Activated CD4-positive, alpha-beta T cell treated with anti-CD3 and anti-CD28 coated beads, Interleukin-2, amount 50 U/mL, for 24 hours (primary cell): ENCODE data around the gene NOLC1.

Experiments
- DNase-seq, 2 donors: peaks; one replicate each; pipeline ENCODE4 v3.0.0-alpha.2; 2020; ENCODE audit warnings: low read depth in 1 of 2, low spot score in 1 of 2

Gene NOLC1

GRCh38 chr10:102200751-102201640 is 48.8 kb downstream of the NOLC1 start:
- DNase-seq, result no peak

DNA sequence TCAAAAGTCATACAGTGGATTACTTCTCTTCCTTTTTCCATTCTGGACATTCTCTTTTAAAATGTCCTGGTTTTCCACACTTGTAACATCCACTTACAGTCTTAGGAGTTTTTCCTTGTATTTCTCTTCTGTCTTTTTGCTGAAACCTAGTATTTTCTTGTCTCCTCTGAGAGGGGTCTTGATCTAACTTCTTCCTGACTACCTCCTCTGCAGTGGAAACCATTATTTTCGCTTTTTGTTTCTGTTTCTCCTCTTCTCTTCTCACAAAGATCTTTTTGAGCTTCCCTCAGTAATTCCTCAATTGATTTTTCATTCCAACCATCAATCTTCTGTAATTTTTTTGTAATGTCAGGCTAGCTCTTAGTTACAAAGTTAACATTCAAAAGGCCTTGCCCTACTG is 50.2 kb downstream of the NOLC1 start:
- no peak for DNase-seq

DNA sequence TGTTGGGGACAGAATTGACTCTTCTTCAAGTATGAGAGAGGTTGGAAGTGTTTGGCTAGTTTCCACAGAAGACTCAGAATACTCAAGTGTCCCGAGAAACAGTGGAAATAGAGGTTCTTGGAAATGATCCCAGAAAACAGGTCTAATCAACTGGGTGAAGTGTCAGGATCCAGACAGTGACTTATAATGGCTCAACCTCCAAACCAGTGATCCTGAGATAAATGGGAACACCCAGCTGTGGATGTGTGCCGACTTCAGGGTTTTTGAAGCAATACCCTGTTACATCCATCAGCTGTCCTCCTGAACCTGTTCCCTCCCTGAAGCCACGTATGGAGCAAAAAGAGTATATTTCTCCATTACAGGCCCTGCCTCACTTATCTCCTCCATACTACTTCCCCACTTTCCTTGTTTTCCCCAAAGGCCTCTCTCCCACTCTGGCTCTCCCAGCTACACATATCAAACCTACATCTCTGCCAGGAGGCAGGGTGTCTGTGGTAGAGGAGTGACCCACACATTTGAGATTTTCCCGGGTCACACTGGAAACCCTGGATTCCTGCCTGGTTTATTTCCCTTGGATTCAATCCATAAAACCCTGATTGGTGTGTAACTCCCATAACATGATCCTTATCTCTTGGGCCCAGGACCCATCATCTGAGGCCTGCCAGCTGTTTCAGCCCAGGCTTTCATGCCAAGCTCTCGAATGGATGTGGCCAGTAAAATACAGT is 56.3 kb downstream of the NOLC1 start:
- DNase-seq, result no peak

DNA sequence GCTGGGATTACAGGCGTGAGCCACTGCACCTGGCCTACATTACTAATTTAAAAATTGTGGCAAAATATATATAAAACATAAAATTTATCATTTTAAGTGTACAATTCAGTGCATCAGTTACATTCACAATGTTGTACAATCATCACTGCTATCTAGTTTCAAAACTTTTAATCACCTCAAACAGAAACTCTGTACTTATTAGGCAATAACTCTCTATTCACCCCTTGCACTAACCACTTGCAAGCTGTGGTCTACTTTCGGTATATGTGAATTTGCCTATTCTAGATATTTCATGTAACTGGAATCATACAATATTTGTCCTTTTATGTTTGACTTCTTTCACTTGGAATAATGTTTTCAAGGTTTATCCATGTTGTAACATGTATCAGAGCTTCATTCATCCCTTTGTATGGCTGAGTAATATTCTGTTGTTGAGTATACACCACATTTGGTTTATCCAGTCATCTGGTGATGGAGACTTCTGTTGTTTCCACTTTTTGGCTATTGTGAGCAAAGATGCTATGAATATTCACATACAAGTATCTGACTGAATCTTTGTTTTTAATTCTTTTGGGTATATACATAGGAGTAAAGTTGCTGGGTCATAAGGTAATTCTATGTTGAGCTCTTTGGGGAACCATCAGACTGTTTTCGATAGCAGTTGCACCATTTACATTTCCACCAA is 59.6 kb downstream of the NOLC1 start:
- DNase-seq, result no peak
